22Rv1 (cell line): ENCODE measurements around the gene TMEM45B.

Source experiments
- CTCF ChIP-seq: fragments of 450-650 bp; IDR thresholded peaks from 2 replicates; pipeline ENCODE4 v1.5.1; 2017; ENCODE audit warnings: mild to moderate bottlenecking
- ZFX ChIP-seq: fragments of 450-650 bp; IDR thresholded peaks from 2 replicates; pipeline ENCODE4 v1.6.1; 2017; ENCODE audit warnings: antibody characterized with exemption, borderline replicate concordance

- TF ChIP-seq CTCF (no peak), ZFX (no peak)
Observed at GRCh38 chr11:129853518-129854231, 38.0 kb downstream of the TMEM45B start.
